Kidney capillary endothelial cell (primary cell): ENCODE results near the gene TBX3.
"Not testable (repeated sequence)": the region's sequence is repeated elsewhere in the genome, so short reads cannot be mapped to it uniquely, and the experiment has no call there.

Source experiments
- DNase-seq: peaks from one replicate; pipeline ENCODE4 v3.0.0-alpha.2; 2018; ENCODE audit warnings: low spot score

The TBX3 gene

DNA sequence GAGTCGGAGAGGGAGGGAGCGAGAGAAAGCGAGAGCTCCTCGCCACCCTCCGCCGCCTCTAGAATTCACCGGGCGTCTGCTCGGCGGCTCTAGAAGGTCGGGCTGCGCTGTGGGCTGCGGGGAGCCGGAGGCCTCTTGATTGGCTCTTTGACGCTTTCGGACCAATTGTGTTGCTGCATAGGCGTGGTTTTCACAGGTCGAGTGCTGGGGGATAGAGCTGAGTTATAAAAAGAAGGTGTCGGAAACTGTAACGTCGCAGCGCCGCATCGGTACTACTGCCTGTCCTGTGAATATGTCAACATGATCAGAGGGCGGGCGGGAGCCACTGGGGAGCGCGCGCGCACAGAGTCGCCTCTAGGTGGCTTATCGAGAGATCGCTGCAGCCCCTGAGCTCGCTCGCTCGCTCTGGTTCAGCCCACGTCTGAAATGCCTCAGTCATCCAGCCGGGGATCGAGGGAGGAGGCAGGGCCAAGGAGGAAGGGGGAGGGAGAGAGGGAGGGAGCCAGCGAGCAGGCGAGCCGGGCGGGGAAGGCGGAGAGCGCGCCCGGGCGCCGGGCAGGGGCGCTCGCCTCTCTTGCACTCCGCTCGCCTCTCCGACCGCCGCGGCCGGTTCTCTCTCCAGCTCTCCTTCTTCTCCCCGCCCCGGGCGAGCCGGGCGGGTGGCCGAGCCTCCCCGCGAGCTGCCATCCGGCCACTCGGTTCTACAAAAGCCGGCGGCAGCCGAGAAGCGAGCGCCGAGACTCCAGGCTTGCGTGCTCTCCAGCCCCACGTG, at the start of gene TBX3:
Gene TBX3 (minus strand): TSS at position 78 of the 772 bp plus-strand sequence. CDS start 975 bp downstream, outside the sequence.
- DNase-seq: peak; percentile 99

DNA sequence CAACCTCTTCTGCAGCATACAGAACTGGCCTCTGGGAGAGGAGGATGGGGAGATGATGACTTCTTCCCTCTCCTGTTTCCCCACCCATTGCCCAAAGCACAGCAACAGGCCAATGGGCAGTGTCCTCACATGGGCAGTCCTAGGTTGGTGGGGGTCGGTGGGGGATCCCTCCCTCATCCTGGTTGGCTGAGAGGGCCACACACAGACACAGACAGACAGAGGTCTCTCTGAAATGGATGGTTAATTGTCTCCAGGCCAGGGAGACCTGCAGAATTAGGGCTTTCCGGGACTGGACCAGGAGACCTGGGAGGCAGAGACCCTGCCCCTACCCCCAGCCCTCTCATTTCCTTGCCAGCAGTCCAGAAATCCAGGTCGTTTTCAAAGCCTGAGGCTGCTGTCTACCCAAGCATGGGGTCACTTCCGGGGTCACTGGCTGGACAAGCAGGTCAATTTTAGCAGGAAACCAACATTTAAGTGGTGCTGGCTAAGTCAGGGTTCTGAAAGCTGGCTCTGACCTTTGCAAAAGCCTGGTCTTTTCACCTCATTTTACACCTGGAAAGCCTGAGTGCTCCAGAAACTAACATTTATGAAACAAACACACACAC, 48.6 kb upstream of the TBX3 start:
- DNase-seq: no peak

DNA sequence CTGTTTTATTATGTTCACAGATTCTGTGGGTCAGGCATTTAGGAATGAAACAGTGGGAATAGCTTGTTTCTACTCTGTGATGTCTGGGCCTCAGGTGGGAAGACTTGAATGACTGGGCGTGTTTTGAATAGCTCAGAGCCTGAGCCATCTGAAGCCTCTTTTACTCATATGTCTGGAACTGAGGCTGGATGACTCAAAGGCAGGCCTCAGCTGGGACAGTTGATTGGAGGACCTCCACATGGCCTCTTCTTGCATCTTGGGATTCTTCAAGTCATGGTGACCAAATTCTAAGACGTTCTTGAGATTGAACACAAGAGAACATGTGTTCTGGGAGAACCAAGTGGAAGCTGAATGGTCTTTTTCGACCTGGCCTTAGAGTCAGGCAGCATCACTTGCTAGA, 45.8 kb upstream of the TBX3 start:
- no peak for DNase-seq

DNA sequence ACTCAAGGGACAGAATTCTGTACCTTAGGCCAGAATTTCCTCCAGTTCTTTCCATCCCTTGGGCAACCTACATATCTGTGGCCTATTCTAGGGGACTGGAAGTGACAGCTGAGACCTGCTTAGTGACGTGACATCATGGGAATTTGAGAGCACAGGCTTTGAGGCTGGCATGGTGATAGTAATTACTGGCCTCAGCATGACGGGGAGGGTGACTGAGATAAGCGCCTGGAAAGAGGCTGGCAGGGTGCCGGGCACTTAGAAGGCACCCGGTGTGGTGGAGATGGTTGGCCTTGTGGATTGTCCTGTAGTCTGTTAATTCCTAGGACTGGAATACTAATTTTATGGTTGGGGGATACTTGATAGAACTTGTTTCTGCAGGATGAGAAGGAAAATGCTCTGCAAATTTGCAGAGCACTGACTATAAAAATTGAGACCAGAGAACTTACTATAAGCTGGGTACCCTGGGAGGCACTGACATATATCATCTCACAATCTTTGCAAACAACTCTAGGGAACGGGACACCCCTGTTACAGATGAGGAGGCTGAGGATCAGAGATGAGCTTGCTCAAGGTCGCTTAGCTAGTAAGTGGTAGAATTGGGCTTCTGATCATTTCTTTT, 42.2 kb upstream of the TBX3 start:
- no peak for DNase-seq

DNA sequence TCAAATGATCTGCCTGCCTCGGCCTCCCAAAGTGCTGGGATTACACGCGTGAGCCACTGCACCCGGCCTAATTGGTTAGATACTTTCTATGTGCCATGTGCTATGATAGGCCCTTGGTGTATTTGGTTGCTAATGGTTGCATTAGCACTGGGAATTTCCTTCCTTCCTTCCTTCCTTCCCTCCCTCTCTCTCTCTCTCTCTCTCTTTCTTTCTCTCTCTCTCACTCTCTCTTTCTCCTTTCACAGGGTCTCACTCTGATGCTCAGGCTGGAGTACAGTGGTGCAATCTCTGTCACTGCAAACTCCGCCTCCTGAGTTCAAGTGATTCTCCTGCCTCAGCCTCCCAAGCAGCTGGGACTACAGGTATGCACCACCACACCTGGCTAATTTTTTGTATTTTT, 38.2 kb upstream of the TBX3 start:
- DNase-seq: not testable (repeated sequence)

DNA sequence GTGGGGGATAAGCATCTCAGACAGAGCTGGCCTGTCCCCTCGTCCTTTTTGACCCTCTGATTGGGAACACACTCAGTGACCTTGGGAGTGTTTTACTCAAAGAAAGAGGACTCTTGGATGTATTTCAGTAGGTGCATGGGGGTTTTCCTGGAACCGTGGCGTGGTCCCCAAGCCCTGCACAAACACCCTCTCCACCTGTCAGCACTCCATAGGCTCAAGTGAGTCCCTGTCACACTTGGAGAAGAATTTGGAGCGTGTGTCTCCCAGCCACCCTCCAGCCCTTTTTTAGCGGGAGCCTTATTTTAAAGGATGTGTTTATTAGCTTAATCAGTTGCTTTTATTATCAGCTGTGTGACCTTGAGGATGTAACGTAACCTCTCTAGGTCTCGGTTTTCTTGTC, 37.3 kb upstream of the TBX3 start:
- no peak for DNase-seq

DNA sequence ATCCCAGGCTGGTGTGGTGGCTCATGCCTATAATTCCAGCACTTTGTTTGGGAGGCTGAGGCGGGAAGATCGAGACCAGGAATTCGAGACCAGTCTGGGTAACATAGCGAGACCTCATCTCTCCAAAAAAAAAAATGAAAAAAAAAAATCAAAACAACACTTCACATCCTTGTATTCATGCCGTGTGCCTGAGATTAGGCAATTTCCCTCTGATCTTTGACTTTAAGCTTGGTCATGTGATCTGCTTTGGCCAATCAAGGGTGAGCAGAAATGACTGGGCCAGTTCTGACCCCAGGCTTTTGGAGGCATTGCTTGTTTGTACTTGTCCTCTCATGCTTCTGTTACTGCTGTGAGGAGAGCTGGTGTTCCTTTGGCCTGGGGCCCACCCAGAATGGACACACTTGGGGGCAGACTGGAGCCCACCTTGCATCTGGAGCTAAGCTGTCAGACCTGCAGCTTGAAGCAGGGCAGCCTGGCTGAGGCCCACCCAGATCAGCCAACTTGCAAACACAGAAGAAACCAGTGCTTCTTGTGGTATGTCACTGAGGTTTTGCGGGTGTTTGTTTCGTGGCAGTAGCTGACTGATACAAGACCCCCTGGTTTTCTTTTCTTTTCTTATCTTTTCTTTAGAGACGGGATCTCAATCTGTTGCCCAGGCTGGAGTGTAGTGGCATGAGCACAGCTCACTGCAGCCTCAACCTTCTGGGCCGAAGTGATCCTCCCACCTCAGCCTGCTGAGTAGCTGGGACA, 29.7 kb upstream of the TBX3 start:
- no peak for DNase-seq

DNA sequence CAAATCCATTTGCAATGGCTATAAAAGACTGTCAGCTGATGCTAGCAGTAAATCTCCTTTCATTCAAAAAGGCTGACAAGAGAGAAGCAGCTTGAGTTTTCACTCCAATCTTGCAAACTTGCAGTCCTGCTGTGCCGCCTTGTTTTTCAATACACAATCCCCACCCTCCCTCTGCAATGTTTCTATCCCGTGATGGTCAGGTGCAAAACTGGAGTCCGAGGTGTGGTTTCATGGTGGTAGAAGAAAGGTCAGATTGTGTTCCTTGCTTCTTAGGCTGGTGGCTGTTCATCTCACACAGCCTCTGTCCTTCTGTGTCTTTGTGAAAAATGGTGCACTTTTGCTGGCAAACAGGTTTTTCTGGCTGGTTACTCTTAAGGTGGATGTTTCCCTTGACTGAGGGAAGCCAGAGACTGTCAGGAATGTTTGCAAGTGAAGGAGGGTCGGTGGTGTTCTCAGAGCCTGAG, 27.7 kb upstream of the TBX3 start:
- DNase-seq: no peak

DNA sequence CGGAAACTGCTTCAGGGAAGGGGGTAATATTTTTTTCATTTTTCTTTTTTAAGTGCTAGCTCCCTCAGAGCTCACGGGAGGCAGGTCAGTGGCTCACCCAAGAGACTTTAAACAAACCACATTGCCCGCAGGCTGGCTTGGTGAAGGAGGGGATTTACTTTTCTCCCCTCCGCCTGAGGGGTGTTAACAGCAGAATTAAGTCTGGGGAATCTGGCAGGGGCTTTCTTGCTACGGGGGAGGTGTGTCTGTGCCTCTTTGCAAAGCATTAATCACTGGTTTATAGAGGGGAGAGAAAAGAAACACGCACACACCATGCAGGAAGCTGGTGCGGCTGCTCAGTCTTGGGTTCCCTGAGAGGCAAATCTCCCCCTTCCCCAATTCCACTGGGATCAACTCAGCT, 26.2 kb upstream of the TBX3 start:
- no peak for DNase-seq

DNA sequence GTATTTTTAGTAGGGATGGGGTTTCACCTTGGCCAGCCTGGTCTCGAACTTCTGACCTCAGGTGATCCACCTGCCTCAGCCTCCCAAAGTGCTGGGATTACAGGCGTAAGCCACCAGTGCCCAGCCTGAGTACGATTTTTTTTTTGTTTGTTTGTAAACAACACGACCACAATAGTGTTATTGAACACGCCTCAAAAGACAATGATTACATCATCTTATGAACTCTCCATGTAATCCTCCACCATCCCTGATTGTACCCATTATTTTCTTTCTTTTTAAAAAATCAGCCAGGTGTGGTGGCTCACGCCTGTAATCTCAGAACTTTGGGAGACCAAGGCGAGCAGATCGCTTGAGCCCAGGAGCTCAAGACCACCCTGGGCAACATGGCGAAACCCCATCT, 25.1 kb upstream of the TBX3 start:
- no peak for DNase-seq

DNA sequence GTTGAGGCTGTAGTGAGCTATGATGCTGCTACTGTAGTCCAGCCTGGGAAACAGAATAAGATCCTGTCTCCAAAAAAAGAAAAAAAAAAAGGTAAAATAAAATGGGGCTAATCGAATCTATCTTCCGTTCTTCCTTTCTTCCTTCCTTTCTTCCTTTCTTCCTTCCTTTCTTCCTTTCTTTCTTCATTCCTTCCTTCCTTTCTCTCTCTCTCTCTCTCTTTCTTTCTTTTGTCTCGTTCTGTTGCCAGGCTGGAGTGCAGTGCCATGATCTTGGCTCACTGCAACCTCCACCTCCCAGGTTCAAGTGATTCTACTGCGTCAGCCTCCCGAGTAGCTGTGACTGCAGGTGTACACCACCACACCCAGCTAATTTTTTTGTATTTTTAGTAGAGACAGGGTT, 24.6 kb upstream of the TBX3 start:
- DNase-seq: not testable (repeated sequence)

DNA sequence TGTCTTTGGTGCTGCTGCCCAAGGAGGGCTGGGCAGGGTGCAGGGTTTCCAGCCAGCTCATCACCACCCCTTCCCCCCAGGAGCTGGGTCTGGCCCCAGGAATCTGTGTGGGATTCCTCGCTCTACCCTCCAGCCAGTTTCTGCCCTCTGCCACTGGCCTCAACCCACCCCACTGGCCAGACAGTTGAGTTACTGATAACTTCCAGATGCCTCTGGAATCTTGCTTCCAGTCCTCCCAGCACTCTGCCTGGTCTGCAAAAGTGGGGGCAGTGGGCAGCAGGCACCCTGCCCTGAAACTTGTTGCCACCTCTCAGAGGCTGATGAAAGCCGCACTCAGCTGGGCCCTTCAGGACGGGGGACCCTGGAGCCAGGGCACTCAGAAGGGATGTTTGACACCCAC, 20.1 kb upstream of the TBX3 start:
- no peak for DNase-seq

DNA sequence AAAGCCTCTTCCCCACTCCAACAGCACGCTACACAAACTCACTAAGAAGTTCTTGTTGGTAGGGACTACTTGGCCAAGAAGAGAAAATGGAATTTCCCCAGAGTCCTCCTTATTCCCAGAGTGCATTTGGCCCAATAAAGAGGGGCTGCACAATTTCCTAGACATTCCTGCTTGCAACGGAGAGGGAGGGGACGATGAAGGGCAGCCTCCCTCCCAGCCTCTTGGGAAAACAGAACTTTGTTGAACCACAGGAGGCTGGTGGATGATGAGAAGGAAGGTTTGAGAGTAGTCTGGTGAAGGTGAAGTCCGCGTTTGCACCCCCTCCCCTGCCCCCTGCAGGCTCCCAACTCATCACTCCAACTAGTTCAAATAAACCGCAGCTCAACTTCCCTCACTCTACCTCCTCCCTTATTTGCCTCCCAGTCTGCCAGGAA, 19.1 kb upstream of the TBX3 start:
- DNase-seq: no peak

DNA sequence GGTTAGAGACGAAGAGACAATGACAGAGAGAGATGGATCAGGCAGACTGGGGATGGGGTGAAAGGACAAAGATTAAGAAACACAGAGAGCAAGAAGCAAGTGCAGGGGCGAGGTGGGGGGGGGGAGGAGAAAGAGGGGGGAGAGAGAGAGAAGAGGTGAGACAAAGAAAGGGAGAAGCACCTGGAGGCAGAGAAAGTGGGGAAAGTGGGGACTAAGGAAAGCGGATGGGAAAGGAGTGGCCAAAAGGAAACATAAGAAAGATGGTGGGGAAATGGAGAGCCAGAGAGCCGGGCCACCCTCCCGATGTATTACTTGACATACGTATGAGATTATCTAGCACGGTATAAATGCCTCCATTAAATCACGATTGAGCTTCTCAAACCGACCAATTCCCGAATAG, 18.5 kb upstream of the TBX3 start:
- no peak for DNase-seq

DNA sequence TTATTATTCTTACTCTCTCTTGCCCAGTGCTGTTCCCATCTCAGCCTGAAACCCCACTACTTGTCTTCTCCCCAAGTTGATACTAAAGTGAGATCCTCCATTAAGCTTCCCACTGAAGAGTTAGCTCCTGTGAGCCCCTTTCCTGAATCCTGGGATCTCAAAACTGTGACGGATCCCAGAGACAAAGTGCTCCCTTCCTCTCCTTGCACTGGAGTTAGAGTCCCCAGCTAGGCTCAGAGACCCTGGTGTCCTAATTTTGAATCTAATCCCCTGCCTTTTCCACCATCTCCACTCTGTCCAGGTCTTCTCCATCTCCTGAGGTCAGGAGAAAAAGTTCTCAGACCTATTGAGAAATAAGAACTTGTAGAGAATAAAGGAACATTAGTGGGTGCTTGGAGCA, 17.6 kb upstream of the TBX3 start:
- no peak for DNase-seq

DNA sequence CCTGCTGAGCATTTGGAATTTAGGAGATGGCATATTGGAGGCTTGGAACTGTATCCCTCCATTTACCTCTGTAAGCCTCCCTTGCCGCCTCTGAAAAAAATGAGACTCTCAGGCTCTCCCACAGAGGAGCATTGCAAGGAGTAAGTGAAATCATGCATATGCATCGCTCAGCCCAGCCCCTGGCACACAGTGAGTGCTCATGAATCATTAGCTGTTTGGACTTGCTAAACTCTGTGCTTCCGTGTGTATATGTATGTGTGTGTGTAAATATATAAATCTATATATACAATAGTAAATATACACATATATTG, 17.1 kb upstream of the TBX3 start:
- no peak for DNase-seq

DNA sequence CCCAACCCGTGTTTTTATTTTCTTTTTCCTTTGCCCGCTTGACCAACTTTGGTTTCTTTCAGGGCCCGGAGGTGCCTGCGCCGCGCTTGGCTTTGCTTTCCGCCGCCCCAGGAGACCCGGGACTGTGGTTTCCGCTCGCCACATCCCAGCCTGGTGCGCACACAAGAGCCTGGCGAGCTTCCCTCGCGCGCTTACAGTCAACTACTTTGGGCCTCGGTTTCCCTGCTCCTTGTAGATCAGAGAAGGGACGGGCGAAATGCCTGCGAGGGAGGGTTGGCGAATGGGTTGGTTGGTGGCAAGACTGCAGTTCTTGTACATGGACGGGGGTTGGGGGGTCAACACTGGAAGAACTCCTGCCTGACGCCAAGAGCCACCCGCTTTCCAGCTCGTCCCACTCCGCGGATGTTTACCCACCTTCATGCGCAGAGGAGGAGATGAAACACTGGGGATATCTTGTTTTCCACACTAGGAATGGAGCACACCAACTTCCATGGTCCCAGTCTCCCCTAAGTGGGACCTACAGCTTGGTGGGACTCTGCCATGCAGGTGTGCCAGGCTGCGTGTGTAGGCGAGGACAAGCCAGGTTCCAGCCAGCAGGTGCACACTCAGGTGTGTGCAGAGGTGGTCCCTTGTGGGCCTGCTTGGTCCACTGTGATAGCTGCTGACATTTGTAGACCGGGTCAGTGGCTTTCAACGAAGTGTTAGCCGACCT, 16.6 kb upstream of the TBX3 start:
- DNase-seq: no peak

DNA sequence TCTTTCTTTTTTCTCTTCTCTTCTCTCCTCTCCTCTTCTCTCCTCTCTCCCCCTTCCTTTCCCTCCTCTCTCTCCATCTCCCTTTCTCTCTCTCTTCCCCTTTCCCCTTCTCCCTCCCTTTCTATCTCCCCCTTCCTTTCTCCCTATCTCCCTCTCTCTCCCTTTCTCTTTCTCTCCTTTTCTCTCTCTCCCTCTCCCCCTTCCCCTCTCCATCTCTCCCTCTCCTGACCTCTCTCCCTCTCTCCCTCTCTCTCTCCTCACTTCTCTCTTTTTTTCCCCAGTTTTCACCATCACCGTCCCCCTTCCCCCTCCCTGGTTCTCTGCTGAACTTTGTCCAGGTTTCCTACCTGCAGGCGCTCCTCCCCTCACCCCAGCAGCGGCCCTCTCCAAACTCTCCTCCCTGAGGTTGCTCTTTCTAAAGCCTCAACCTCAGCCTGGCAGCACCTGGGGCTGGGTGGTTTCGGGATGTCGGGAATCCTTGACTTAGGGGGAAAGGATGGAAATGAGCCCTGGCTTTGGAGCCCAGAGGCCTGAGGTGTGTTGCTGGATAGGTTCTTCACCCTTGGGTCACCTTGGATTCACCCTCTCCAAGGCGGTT, 14.7 kb upstream of the TBX3 start:
- no peak for DNase-seq

DNA sequence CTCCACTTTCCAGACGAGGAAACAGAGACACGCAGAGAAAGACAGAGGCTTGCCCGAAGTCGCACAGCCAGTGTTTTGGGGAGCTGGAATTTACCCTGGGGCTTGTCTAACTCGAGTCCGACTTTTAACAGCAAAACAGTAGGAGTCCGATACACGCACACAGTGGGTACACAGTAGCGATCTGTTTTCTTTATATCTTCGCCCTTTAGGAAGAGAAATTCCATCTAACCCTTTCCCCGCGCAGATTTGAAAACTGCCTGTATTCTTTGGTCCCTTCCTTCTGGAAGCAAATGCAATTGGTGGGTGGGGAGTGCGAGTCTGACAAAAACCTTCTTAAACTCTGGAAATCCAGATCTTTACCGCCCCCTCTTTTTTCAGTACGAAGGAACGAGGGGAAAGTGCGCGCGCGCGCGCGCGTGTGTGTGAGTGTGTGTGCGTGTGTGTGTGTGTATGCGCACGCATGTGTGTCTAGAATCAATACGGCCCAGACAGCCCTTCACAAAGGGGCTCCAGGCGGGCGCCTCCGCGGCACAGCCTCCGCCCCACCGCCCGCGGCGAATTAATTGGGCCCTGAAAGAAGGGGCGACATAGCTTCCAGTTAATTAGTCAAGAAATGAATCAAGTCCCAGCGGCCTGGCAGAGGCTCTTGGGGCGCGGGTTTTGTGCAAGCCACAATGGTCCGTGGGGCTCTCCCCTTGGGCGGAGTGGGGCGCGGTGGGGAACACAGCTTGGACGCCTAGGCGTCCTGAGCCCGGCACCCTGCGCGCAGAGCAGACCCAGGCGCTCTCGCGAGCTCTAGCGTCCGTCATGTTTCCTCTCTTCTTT, 14.0 kb upstream of the TBX3 start:
- no peak for DNase-seq

DNA sequence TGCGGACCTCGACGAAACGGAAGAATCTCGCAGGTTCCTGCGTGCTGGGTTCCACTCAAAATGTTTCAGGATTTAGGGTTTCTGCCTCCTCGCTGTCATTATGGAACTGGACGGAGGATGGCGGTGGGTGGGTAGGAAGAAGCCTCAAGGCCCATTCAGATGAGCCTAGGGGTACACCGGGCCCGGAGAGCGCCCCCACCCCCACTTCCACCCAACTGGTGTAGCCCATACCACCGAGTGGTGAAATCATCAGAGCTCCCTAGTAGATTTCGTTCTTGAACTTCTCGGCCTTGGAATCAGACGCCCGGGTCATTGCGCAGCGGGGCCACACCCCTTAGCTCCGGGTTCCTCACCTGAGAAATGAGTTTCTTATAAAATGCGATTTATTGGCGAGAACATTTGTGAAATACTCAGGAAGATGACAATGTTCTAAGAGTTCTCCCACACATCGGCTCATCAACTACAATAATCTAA, 13.3 kb upstream of the TBX3 start:
- DNase-seq: no peak
